Nephron (organoid): ENCODE results near the gene REG4.

Experiments
- H3K27ac Mint-ChIP-seq, 3 experiments: 2 replicates each; pipeline ENCODE4 v1.8.0; 2020; ENCODE audit warnings: mixed read lengths in 3 of 3, mild to moderate bottlenecking in 2 of 3, moderate library complexity in 1 of 3
- H3K27me3 Mint-ChIP-seq: 2 replicates; pipeline ENCODE4 v1.8.0; 2021; ENCODE audit warnings: low read depth, mild to moderate bottlenecking, moderate library complexity, mixed read lengths
- H3K36me3 Mint-ChIP-seq: 2 replicates; pipeline ENCODE4 v1.8.0; 2020; ENCODE audit warnings: low read depth, mixed read lengths
- H3K4me1 Mint-ChIP-seq: 2 replicates; pipeline ENCODE4 v1.8.0; 2020; ENCODE audit warnings: mixed read lengths
- H3K4me3 Mint-ChIP-seq, 3 experiments: 2 replicates each; pipeline ENCODE4 v1.8.0; 2020; ENCODE audit warnings: mild to moderate bottlenecking in 3 of 3, mixed read lengths in 3 of 3, moderate library complexity in 2 of 3
- H3K9me3 Mint-ChIP-seq: 2 replicates; pipeline ENCODE4 v1.8.0; 2020; ENCODE audit warnings: mixed read lengths
- CTCF ChIP-seq, 3 experiments: fragments of 200-600 bp; sonication (generic); IDR thresholded peaks; one replicate each; pipeline ENCODE4 v1.5.0; 2021; ENCODE audit warnings: antibody characterized with exemption in 3 of 3; ENCODE audit not compliant: unreplicated experiment in 3 of 3

REG4 gene

GRCh38 chr1:119766374-119766794, 44.9 kb downstream of the REG4 start:
- H3K27me3 Mint-ChIP-seq: peaks cover 5% of the 10 kb centered on the region
- H3K4me1 Mint-ChIP-seq: peaks cover 33% of the 10 kb centered on the region

DNA sequence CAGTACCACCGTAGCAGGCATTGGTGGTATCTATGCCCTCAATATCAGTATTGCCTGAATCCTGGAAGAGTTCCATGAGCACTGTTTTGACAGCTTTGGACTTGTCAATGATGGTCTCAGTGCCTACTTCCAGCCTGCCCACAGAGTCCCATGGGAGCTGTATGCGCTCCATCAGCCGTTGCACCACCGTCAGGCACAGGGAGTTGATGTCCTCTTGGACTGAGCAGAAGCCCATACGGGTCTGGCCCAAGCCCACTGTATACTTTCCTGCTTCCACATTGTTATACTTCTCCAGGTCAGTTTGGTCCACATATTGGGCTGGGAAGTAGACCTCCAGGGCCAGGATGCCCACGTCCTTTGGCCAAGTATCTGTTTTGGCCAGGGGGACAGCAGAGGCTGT, 47.0 kb downstream of the REG4 start:
- Mint-ChIP-seq H3K27me3 (peaks cover 5% of the 10 kb centered on the region), H3K4me3 (no peak overlapping the region), H3K9me3 (peaks cover 7% of the 10 kb centered on the region), H3K4me1 (peaks cover 33% of the 10 kb centered on the region), H3K36me3 (no peaks in the 10 kb centered on the region), H3K27ac (no peak overlapping the region)
- TF ChIP-seq CTCF (IDR thresholded peaks at IDR 0.05; ENCODE audit: unreplicated experiment in 3 of 3): no peak

More at GRCh38 chr1:119766374-119766794, 44.9 kb downstream of the REG4 start:
- H3K4me3 Mint-ChIP-seq: peak overlapping the region in 1 of 3 experiments; percentile 13
- H3K27ac Mint-ChIP-seq: peak overlapping the region; percentile 75 to 87 (median 80)
- peaks cover 7% of the 10 kb centered on the region for H3K9me3 Mint-ChIP-seq
- no peak for TF ChIP-seq CTCF (IDR thresholded peaks at IDR 0.05; ENCODE audit: unreplicated experiment in 3 of 3)
- H3K36me3 Mint-ChIP-seq: no peaks in the 10 kb centered on the region

DNA sequence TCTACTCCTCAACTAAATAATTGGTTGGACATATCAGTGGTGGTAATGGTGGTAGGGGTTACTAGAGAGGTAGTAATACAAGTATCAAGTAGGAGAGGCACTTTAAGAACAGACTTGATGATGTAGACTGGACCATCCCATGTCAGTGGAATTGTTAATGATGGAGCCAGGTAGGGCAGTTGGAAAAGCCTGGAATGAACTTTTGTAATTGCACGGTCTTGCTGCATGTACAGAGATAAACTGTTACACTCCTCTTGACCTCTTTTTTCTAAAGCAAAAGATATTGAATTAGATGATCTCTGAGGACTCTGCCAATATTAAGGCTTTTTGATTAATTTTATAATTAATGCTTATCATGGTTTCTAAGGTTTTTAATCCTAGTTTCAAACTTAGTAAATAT, 48.3 kb downstream of the REG4 start:
- TF ChIP-seq CTCF (IDR thresholded peaks at IDR 0.05; ENCODE audit: unreplicated experiment in 3 of 3): no peak
- Mint-ChIP-seq H3K36me3 (no peaks in the 10 kb centered on the region), H3K9me3 (peaks cover 7% of the 10 kb centered on the region), H3K27me3 (peaks cover 5% of the 10 kb centered on the region), H3K27ac (no peak overlapping the region), H3K4me1 (peaks cover 23% of the 10 kb centered on the region), H3K4me3 (no peak overlapping the region)

GRCh38 chr1:119762409-119762808, 48.9 kb downstream of the REG4 start:
- TF ChIP-seq CTCF (IDR thresholded peaks at IDR 0.05; ENCODE audit: unreplicated experiment in 3 of 3): no peak
- H3K9me3 Mint-ChIP-seq: peaks cover 7% of the 10 kb centered on the region
- H3K4me3 Mint-ChIP-seq: no peak overlapping the region
- H3K36me3 Mint-ChIP-seq: no peaks in the 10 kb centered on the region
- no peak overlapping the region for H3K27ac Mint-ChIP-seq
- H3K4me1 Mint-ChIP-seq: peaks cover 20% of the 10 kb centered on the region
- peaks cover 4% of the 10 kb centered on the region for H3K27me3 Mint-ChIP-seq

DNA sequence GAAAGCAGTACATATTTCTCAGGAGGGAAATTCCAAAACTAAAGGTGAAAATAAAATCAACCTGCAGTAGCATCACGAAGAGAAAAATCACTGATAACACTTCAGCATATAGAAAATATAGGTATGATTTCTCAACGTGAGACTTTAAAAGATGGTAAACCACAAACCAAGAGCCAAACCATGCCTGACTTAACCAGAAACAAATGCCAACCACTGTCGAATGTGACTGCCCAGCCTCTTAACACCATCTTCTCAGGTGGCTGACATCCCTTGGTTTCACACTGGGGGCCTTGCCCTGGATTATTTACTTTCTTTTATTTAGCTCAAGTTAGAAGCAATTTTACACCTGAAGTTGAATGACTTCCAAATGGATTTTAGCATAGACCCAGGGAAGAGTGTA, 52.7 kb downstream of the REG4 start:
- Mint-ChIP-seq H3K27me3 (no peaks in the 10 kb centered on the region), H3K4me3 (no peak overlapping the region), H3K36me3 (no peaks in the 10 kb centered on the region), H3K9me3 (no peaks in the 10 kb centered on the region), H3K4me1 (no peaks in the 10 kb centered on the region), H3K27ac (no peak overlapping the region)
- no peak for TF ChIP-seq CTCF (IDR thresholded peaks at IDR 0.05; ENCODE audit: unreplicated experiment in 3 of 3)

DNA sequence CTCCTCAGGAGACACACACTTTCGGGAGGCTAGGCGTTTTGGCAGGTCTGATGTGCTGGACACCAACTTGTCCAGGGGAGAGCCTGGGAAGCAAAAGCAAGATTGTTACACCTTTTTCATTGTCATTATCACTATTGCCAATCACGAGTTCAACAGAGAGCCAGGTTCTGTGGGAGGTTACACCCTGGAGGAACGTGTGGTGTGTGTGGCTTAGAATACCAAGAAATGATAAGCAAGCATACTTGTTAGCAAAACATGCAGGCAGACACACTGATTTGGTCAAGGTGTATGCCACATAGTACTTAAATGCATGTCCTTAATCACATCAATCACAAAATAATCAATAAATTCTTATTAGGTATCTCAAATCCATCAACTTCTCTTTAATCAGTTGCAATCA, 58.7 kb downstream of the REG4 start:
- TF ChIP-seq CTCF (IDR thresholded peaks at IDR 0.05; ENCODE audit: unreplicated experiment in 3 of 3): no peak
- H3K27me3 Mint-ChIP-seq: peaks cover 5% of the 10 kb centered on the region
- H3K27ac Mint-ChIP-seq: no peak overlapping the region
- H3K4me3 Mint-ChIP-seq: no peak overlapping the region
- no peaks in the 10 kb centered on the region for H3K36me3 Mint-ChIP-seq
- H3K4me1 Mint-ChIP-seq: peaks cover 7% of the 10 kb centered on the region
- H3K9me3 Mint-ChIP-seq: no peaks in the 10 kb centered on the region
